Gastrocnemius medialis (tissue), 4 donors: ENCODE results near the gene SLC35A5. TPM values are rescaled to one million over a fixed set of nuclear protein-coding genes. Genes with fewer than 3 reads are reported as not detected.
"Not testable (repeated sequence)": the region's sequence is repeated elsewhere in the genome, so short reads cannot be mapped to it uniquely, and the experiment has no call there.

ENCODE experiments used
- ATAC-seq, 2 donors: fragments of 150-250 bp; one replicate each; pipeline ENCODE4 v1.9.1; 2016
- DNase-seq, 2 donors: peaks; one replicate each; pipeline ENCODE4 v3.0.0-alpha.2; 2019
- H3K27ac ChIP-seq, 4 donors: fragments of 200-600 bp; sonication (generic); 1 replicate in 1 of 4; 2 replicates in 3 of 4; pipeline ENCODE4 v1.5.1; 2016 to 2018; ENCODE audit warnings: mild to moderate bottlenecking in 2 of 4, moderate library complexity in 1 of 4
- H3K27me3 ChIP-seq, 3 donors: fragments of 200-600 bp; sonication (generic) in 2 of 3; 1 replicate in 1 of 3; 2 replicates in 2 of 3; pipeline versions ENCODE4 v1.5.1 to v1.6.0; 2016 to 2019; ENCODE audit warnings: mild to moderate bottlenecking in 1 of 3, moderate library complexity in 1 of 3
- H3K36me3 ChIP-seq, 2 donors: fragments of 200-600 bp; sonication (generic) in 1 of 2; one replicate each; pipeline ENCODE4 v1.5.1; 2017 to 2018
- H3K4me1 ChIP-seq, 2 donors: fragments of 200-600 bp; sonication (generic) in 1 of 2; one replicate each; pipeline ENCODE4 v1.5.1; 2016 to 2017; ENCODE audit warnings: mild to moderate bottlenecking in 2 of 2
- H3K4me3 ChIP-seq, 4 donors: fragments of 200-600 bp; sonication (generic) in 3 of 4; 1 replicate in 1 of 4; 2 replicates in 3 of 4; pipeline ENCODE4 v1.5.1; 2016 to 2019; ENCODE audit warnings: mild to moderate bottlenecking in 2 of 4
- H3K9me3 ChIP-seq, 3 donors: fragments of 200-600 bp; sonication (generic) in 2 of 3; 1 replicate in 1 of 3; 2 replicates in 2 of 3; pipeline ENCODE4 v1.5.1; 2016 to 2019
- CTCF ChIP-seq, 5 experiments: fragments of 450-650 bp in 3 of 5; fragments of 200-600 bp in 2 of 5; sonication (generic) in 2 of 5; IDR thresholded peaks in 4 of 5; conservative IDR thresholded peaks in 1 of 5; 1 replicate in 4 of 5; 2 replicates in 1 of 5; pipeline ENCODE4 v1.5.1; 2016 to 2019; ENCODE audit warnings: antibody characterized with exemption in 5 of 5, mild to moderate bottlenecking in 3 of 5, moderate library complexity in 3 of 5
- POLR2A ChIP-seq, 2 donors: fragments of 450-650 bp; IDR thresholded peaks; one replicate each; pipeline ENCODE4 v1.6.1; 2017; ENCODE audit warnings: antibody characterized with exemption in 2 of 2, mild to moderate bottlenecking in 2 of 2, moderate library complexity in 2 of 2
- in situ Hi-C, 4 donors: fragments of 200-750 bp; cut with MboI; loops; one replicate each; pipeline versions ENCODE4 v1.15.0 to v1.8.0; 2017; ENCODE audit warnings: low sequenced_read_pairs in 4 of 4
- intact Hi-C: fragments of 100-400 bp; cut with DNase I; formaldehyde crosslinking; loops from one replicate; pipeline ENCODE4 v1.15.1; 2023; ENCODE audit warnings: low total_unique reads
- total RNA-seq, 4 donors: library from RNA; depleted of rRNA; stranded (reverse); fragments of >200 nt; gene quantifications; one replicate each; pipeline versions ENCODE4 v1.1.0 to v1.2.3, GENCODE V29; 2016

Gene SLC35A5
- total RNA-seq, 4 donors from 2014 or later = 5.0 to 15.3 (median 9.5) TPM

- DNase-seq (no peak), ATAC-seq (no peak)
- in situ Hi-C loops = loop anchor here (10.0 to 25.0 kb wide), 6 partner anchors 182 to 407 kb away; partner anchors contain the start of genes CD200 (in 1 of the 4), GCSAM (in 1 of the 4) and SLC9C1 (in 1 of the 4)
- peak in 4 of 5 experiments; percentile 18 to 48 (median 44) for TF ChIP-seq CTCF (IDR thresholded peaks at IDR 0.05 in 4 of 5, conservative IDR thresholded peaks at IDR 0.05 in 1 of 5)
- no peak for TF ChIP-seq POLR2A (IDR thresholded peaks at IDR 0.05)
- H3K27ac ChIP-seq = no peak overlapping the region
- no peak overlapping the region for H3K4me3 ChIP-seq
- no peaks in the 10 kb centered on the region for H3K4me1 ChIP-seq
- no peaks in the 10 kb centered on the region for H3K36me3 ChIP-seq
- intact Hi-C loops = loop anchor here (10.0 kb wide), 1 partner anchor 195 kb away; no protein-coding TSS in a partner anchor
- no peaks in the 10 kb centered on the region for H3K27me3 ChIP-seq
- H3K9me3 ChIP-seq = no peaks in the 10 kb centered on the region
Measured at GRCh38 chr3:112519424-112520001, 42.3 kb upstream of the SLC35A5 start.

GRCh38 chr3:112524127-112524526 lies 37.7 kb upstream of the SLC35A5 start:
- H3K9me3 ChIP-seq, ATAC-seq, intact Hi-C loops, H3K27ac ChIP-seq, H3K4me3 ChIP-seq, H3K4me1 ChIP-seq, DNase-seq, H3K27me3 ChIP-seq: not testable (repeated sequence)
- H3K36me3 ChIP-seq = peaks cover 0 to 15% of the 10 kb centered on the region in 2 donors
- in situ Hi-C loops = loop anchor here (10.0 to 25.0 kb wide), 6 partner anchors 187 to 412 kb away; partner anchors contain the start of genes CD200 (in 1 of the 4), GCSAM (in 1 of the 4) and SLC9C1 (in 1 of the 4)

- Histone ChIP-seq H3K27me3 (no peaks in the 10 kb centered on the region), H3K4me1 (no peaks in the 10 kb centered on the region), H3K4me3 (no peak overlapping the region), H3K9me3 (no peaks in the 10 kb centered on the region), H3K36me3 (peaks cover 5 to 62% of the 10 kb centered on the region in 2 donors), H3K27ac (no peak overlapping the region)
- intact Hi-C loops = loop anchor here (5.0 to 10.0 kb wide), 2 partner anchors 238 to 416 kb away; partner anchors contain the start of gene SLC9C1
- no peak for TF ChIP-seq POLR2A (IDR thresholded peaks at IDR 0.05)
- TF ChIP-seq CTCF (IDR thresholded peaks at IDR 0.05 in 4 of 5, conservative IDR thresholded peaks at IDR 0.05 in 1 of 5) = no peak
- in situ Hi-C loops = no loop called here
- DNase-seq = no peak
- ATAC-seq = no peak
Measured at GRCh38 chr3:112530573-112530972, 31.3 kb upstream of the SLC35A5 start.

- H3K27ac ChIP-seq = no peak overlapping the region
- H3K4me1 ChIP-seq = no peaks in the 10 kb centered on the region
- in situ Hi-C loops = no loop called here
- H3K36me3 ChIP-seq = peaks cover 5 to 70% of the 10 kb centered on the region in 2 donors
- no peaks in the 10 kb centered on the region for H3K9me3 ChIP-seq
- peak in 3 of 5 experiments; percentile 34 to 53 (median 41) for TF ChIP-seq CTCF (IDR thresholded peaks at IDR 0.05 in 4 of 5, conservative IDR thresholded peaks at IDR 0.05 in 1 of 5)
- no peak for TF ChIP-seq POLR2A (IDR thresholded peaks at IDR 0.05)
- ATAC-seq = no peak
- intact Hi-C loops = loop anchor here (5.0 to 10.0 kb wide), 2 partner anchors 239 to 417 kb away; partner anchors contain the start of gene SLC9C1
- H3K27me3 ChIP-seq = no peaks in the 10 kb centered on the region
- DNase-seq = no peak
- no peak overlapping the region for H3K4me3 ChIP-seq
Measured at GRCh38 chr3:112531358-112531781, 30.5 kb upstream of the SLC35A5 start.

- Histone ChIP-seq H3K4me1 (no peaks in the 10 kb centered on the region), H3K27me3 (no peaks in the 10 kb centered on the region), H3K4me3 (no peak overlapping the region), H3K27ac (no peak overlapping the region), H3K36me3 (peaks cover 5 to 58% of the 10 kb centered on the region in 2 donors), H3K9me3 (no peaks in the 10 kb centered on the region)
- intact Hi-C loops = loop anchor here (10.0 kb wide), 1 partner anchor 425 kb away; no protein-coding TSS in a partner anchor
- in situ Hi-C loops = no loop called here
- ATAC-seq (no peak), DNase-seq (no peak)
- no peak for TF ChIP-seq POLR2A (IDR thresholded peaks at IDR 0.05)
Measured at GRCh38 chr3:112539825-112540650, 21.8 kb upstream of the SLC35A5 start.
